ENCODE data around the gene CNPPD1. TPM values are rescaled to one million over a fixed set of nuclear protein-coding genes. Genes with fewer than 3 reads are reported as not detected.

The CNPPD1 gene
- total RNA-seq, 1 experiment from 2014 or later, result 33.9 TPM

DNA sequence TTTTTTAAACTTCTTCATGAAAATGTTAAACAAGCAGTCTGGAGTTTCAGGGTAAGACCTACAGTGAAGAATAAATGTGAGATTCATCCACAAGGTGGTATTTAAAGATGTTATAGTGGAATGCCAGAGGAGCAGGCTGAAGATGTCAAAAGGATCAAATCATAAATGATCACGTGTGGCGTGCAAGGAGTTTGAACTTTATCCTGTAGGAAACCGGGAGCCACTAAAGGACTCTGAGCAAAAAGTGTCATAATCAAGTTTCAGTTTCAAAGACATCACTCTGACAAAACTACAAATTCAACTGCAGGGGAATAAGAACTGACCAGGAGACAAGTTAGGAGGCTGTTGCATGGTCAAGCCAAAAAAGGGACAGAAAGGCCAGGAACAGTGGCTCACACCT lies 36.0 kb downstream of the CNPPD1 start:
- no peak overlapping the region for H3K4me3 Mint-ChIP-seq (ENCODE audit: unreplicated experiment)
- peak overlapping the region; percentile 75 for H3K27ac Mint-ChIP-seq (ENCODE audit: low read depth, unreplicated experiment)
- TF ChIP-seq CTCF (IDR thresholded peaks at IDR 0.05; ENCODE audit: unreplicated experiment), result no peak
- CTCF ChIA-PET, result interaction anchor here (0.8 to 1.2 kb wide), 3 partner anchors 14 to 111 kb away, joined by 3 to 9 read pairs (median 6); no protein-coding TSS in a partner anchor
- intact Hi-C loops (cut with micrococcal nuclease), result no loop called here
- H3K9me3 Mint-ChIP-seq (ENCODE audit: unreplicated experiment), result no peaks in the 10 kb centered on the region
- no TSS peak for BruUV-seq (replicated peaks)
- peaks cover 34% of the 10 kb centered on the region for H3K36me3 Mint-ChIP-seq (ENCODE audit: insufficient read depth, unreplicated experiment)
- no peak for DNase-seq (ENCODE audit: unreplicated experiment)
- peaks cover 21% of the 10 kb centered on the region for H3K4me1 Mint-ChIP-seq (ENCODE audit: insufficient read depth, unreplicated experiment)
- POLR2A ChIA-PET, result no interaction called here
- no peaks in the 10 kb centered on the region for H3K27me3 Mint-ChIP-seq (ENCODE audit: insufficient read depth, unreplicated experiment)

GRCh38 chr2:219133976-219134375 lies 42.7 kb downstream of the CNPPD1 start:
- Mint-ChIP-seq H3K4me1 (ENCODE audit: insufficient read depth, unreplicated experiment) (no peaks in the 10 kb centered on the region), H3K4me3 (ENCODE audit: unreplicated experiment) (no peak overlapping the region), H3K36me3 (ENCODE audit: insufficient read depth, unreplicated experiment) (peaks cover 3% of the 10 kb centered on the region), H3K27ac (ENCODE audit: low read depth, unreplicated experiment) (no peak overlapping the region), H3K27me3 (ENCODE audit: insufficient read depth, unreplicated experiment) (no peaks in the 10 kb centered on the region), H3K9me3 (ENCODE audit: unreplicated experiment) (no peaks in the 10 kb centered on the region)
- intact Hi-C loops (cut with micrococcal nuclease), result no loop called here
- DNase-seq (ENCODE audit: unreplicated experiment), result no peak
- POLR2A ChIA-PET, result interaction anchor here (1.4 kb wide), 1 partner anchor 17 kb away, joined by 3 read pairs; no protein-coding TSS in a partner anchor
- BruUV-seq (replicated peaks), result no TSS peak
- TF ChIP-seq CTCF (IDR thresholded peaks at IDR 0.05; ENCODE audit: unreplicated experiment), result no peak
- CTCF ChIA-PET, result interaction anchor here (0.6 to 2.2 kb wide), 12 partner anchors 8 to 154 kb away, joined by 3 to 7 read pairs (median 4); partner anchors contain the start of gene NHEJ1

DNA sequence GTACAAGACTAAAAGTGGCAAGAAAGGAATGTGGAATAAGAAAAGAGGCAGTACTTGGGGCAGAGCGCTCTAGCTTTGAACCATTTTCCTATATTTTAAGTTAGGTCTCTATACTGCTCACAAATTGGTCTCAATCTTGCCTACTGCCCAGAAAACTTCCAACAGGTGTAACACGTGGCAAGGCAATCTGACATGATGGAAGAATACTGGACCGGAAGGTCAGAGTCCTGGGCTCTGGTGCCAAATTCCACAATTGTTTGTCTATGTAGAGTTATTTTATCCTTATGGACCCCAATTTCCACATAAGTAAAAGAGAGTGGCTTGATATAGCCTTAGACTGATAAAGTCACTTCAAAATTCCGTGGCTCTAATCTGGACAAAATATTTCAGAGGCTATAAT lies 45.0 kb downstream of the CNPPD1 start:
- intact Hi-C loops (cut with micrococcal nuclease), result no loop called here
- POLR2A ChIA-PET, result no interaction called here
- peaks cover 7% of the 10 kb centered on the region for H3K4me1 Mint-ChIP-seq (ENCODE audit: insufficient read depth, unreplicated experiment)
- no TSS peak for BruUV-seq (replicated peaks)
- H3K27ac Mint-ChIP-seq (ENCODE audit: low read depth, unreplicated experiment), result no peak overlapping the region
- TF ChIP-seq CTCF (IDR thresholded peaks at IDR 0.05; ENCODE audit: unreplicated experiment), result no peak
- no peaks in the 10 kb centered on the region for H3K27me3 Mint-ChIP-seq (ENCODE audit: insufficient read depth, unreplicated experiment)
- H3K36me3 Mint-ChIP-seq (ENCODE audit: insufficient read depth, unreplicated experiment), result no peaks in the 10 kb centered on the region
- CTCF ChIA-PET, result interaction anchor here (0.6 to 4.9 kb wide), 6 partner anchors 12 to 122 kb away, joined by 3 to 31 read pairs (median 3); no protein-coding TSS in a partner anchor
- H3K4me3 Mint-ChIP-seq (ENCODE audit: unreplicated experiment), result no peak overlapping the region
- no peak for DNase-seq (ENCODE audit: unreplicated experiment)
- H3K9me3 Mint-ChIP-seq (ENCODE audit: unreplicated experiment), result no peaks in the 10 kb centered on the region

GRCh38 chr2:219131327-219131726 lies 45.4 kb downstream of the CNPPD1 start:
- intact Hi-C loops (cut with micrococcal nuclease), result no loop called here
- DNase-seq (ENCODE audit: unreplicated experiment), result no peak
- TF ChIP-seq CTCF (IDR thresholded peaks at IDR 0.05; ENCODE audit: unreplicated experiment), result no peak
- peaks cover 11% of the 10 kb centered on the region for H3K4me1 Mint-ChIP-seq (ENCODE audit: insufficient read depth, unreplicated experiment)
- no TSS peak for BruUV-seq (replicated peaks)
- ChIA-PET POLR2A (no interaction called here), CTCF (interaction anchor here (0.8 to 4.9 kb wide), 5 partner anchors 12 to 122 kb away, joined by 3 to 31 read pairs (median 6); no protein-coding TSS in a partner anchor)
- no peak overlapping the region for H3K27ac Mint-ChIP-seq (ENCODE audit: low read depth, unreplicated experiment)
- no peaks in the 10 kb centered on the region for H3K36me3 Mint-ChIP-seq (ENCODE audit: insufficient read depth, unreplicated experiment)
- H3K27me3 Mint-ChIP-seq (ENCODE audit: insufficient read depth, unreplicated experiment), result no peaks in the 10 kb centered on the region
- H3K9me3 Mint-ChIP-seq (ENCODE audit: unreplicated experiment), result no peaks in the 10 kb centered on the region
- H3K4me3 Mint-ChIP-seq (ENCODE audit: unreplicated experiment), result no peak overlapping the region

All from MCF 10A (cell line).